GM12878 (cell line): Measurements from ENCODE around the gene PCK1. TPM values are rescaled to one million over a fixed set of nuclear protein-coding genes. Genes with fewer than 3 reads are reported as not detected.

Experiments used
- ATAC-seq: fragments of 200-7000 bp; cut with Tn5 transposase; 3 replicates; pipeline ENCODE4 v1.9.1; 2020; ENCODE audit warnings: mild to moderate bottlenecking, moderate library complexity
- BruUV-seq: library from RNA; stranded (reverse); fragments of 400-500 nt; replicated peaks from 2 replicates; lab custom pipeline; 2021; lab: Mats Ljungman, UMichigan
- CTCF ChIA-PET: fragments of 300-600 bp; sonication (Branson Sonifier 250); formaldehyde crosslinking; extraction: SDS; loops from one replicate; lab custom pipeline; 2021; ENCODE audit warnings: inconsistent platforms; lab: Yijun Ruan, JAX
- POLR2A ChIA-PET: fragments of 350-600 bp; formaldehyde crosslinking; extraction: SDS; loops from one replicate; lab custom pipeline; 2021; ENCODE audit warnings: inconsistent platforms; lab: Charles Lee
- RAD21 ChIA-PET: fragments of 300-600 bp; sonication (Branson Sonifier 250); formaldehyde crosslinking; loops from one replicate; lab custom pipeline; 2023; ENCODE audit warnings: antibody characterized with exemption; ENCODE audit not compliant: unreplicated experiment; lab: Charles Lee
- SMC1A ChIA-PET: fragments of 300-600 bp; sonication (Branson Sonifier 250); formaldehyde crosslinking; loops from one replicate; lab custom pipeline; 2023; ENCODE audit not compliant: unreplicated experiment, uncharacterized antibody; lab: Charles Lee
- DNase-seq: peaks from one replicate; pipeline ENCODE4 v3.0.0-alpha.2; 2011; ENCODE audit warnings: low read depth, low spot score
- FAIRE-seq: peaks from 3 replicates; lab custom pipeline; 2011; peaks lifted over from hg19 to GRCh38; lab: Jason Lieb, UNC
- H2AFZ ChIP-seq: 2 replicates; pipeline ENCODE4 v1.6.0; 2011; ENCODE audit warnings: low read depth, low read length, control low read depth; ENCODE audit not compliant: control insufficient read depth
- H3K27ac ChIP-seq: 2 replicates; pipeline ENCODE4 v1.5.1; 2011; ENCODE audit warnings: control low read depth; ENCODE audit not compliant: control insufficient read depth, insufficient read depth
- H3K27me3 ChIP-seq, 2 experiments: replicated peaks in 1 of 2; 2 replicates each; pipeline versions ENCODE4 v1.6.0 to v1.6.1; 2011; ENCODE audit warnings: low read length in 1 of 2; ENCODE audit not compliant: control insufficient read depth in 2 of 2, insufficient read depth in 2 of 2
- H3K36me3 ChIP-seq, 2 experiments: 2 replicates each; pipeline ENCODE4 v1.5.1; 2011; ENCODE audit warnings: low read length in 1 of 2; ENCODE audit not compliant: control insufficient read depth in 2 of 2, insufficient read depth in 2 of 2
- H3K4me1 ChIP-seq: 2 replicates; pipeline ENCODE4 v1.6.1; 2011; ENCODE audit warnings: mild to moderate bottlenecking, low read length, moderate library complexity, mixed read lengths; ENCODE audit not compliant: control insufficient read depth, insufficient read depth
- H3K4me2 ChIP-seq: 2 replicates; pipeline ENCODE4 v1.6.0; 2011; ENCODE audit warnings: control low read depth; ENCODE audit not compliant: control insufficient read depth, insufficient read depth
- H3K4me3 ChIP-seq: fragments of 200-600 bp; sonication (generic); 2 replicates; pipeline ENCODE4 v1.5.1; 2016
- H3K79me2 ChIP-seq: 2 replicates; pipeline ENCODE4 v1.6.0; 2011; ENCODE audit warnings: low read length; ENCODE audit not compliant: control insufficient read depth, insufficient read depth
- H3K9ac ChIP-seq: 2 replicates; pipeline ENCODE4 v1.8.0; 2011; ENCODE audit warnings: low read length, control low read depth, mixed read lengths; ENCODE audit not compliant: control insufficient read depth, insufficient read depth
- H3K9me3 ChIP-seq: replicated peaks from 3 replicates; pipeline ENCODE4 v1.5.1; 2011; ENCODE audit warnings: mild to moderate bottlenecking, low read length; ENCODE audit not compliant: control insufficient read depth, insufficient read depth
- H4K20me1 ChIP-seq: 2 replicates; pipeline ENCODE4 v1.6.0; 2011; ENCODE audit not compliant: control insufficient read depth, insufficient read depth
- CREM ChIP-seq: IDR thresholded peaks from 2 replicates; pipeline ENCODE4 v1.6.1; 2014; ENCODE audit warnings: antibody characterized with exemption, low read depth
- HDAC6 ChIP-seq: fragments of 200-600 bp; sonication (generic); IDR thresholded peaks from one replicate; pipeline ENCODE4 v1.8.0; 2017; ENCODE audit warnings: antibody characterized with exemption; ENCODE audit not compliant: unreplicated experiment
- PAX5 ChIP-seq: IDR thresholded peaks from 2 replicates; pipeline ENCODE4 v1.6.1; 2011; ENCODE audit warnings: low read depth, low read length, borderline replicate concordance
- PAX8 ChIP-seq: fragments of 450-650 bp; IDR thresholded peaks from 2 replicates; pipeline ENCODE4 v1.6.1; 2017; ENCODE audit warnings: mild to moderate bottlenecking, moderate library complexity
- SMARCA5 ChIP-seq: fragments of 450-650 bp; IDR thresholded peaks from 2 replicates; pipeline ENCODE4 v1.6.1; 2017; ENCODE audit warnings: mild to moderate bottlenecking
- YY1 ChIP-seq: IDR thresholded peaks from 2 replicates; pipeline ENCODE4 v1.6.1; 2011; ENCODE audit warnings: low read depth, mild to moderate bottlenecking, low read length
- ZNF207 ChIP-seq: fragments of 450-650 bp; IDR thresholded peaks from 2 replicates; pipeline ENCODE4 v1.6.1; 2014; ENCODE audit warnings: antibody characterized with exemption, mild to moderate bottlenecking, borderline replicate concordance
- ZNF274 ChIP-seq: IDR thresholded peaks from one replicate; pipeline ENCODE4 v1.8.0; 2011; ENCODE audit not compliant: insufficient read length, insufficient read depth
- ZSCAN29 ChIP-seq: fragments of 450-650 bp; IDR thresholded peaks from 2 replicates; pipeline ENCODE4 v1.6.1; 2017; ENCODE audit warnings: mild to moderate bottlenecking, moderate library complexity
- ZZZ3 ChIP-seq: IDR thresholded peaks from 2 replicates; pipeline ENCODE4 v1.6.1; 2011; ENCODE audit warnings: low read depth; ENCODE audit not compliant: control insufficient read depth, insufficient read length
- whole genome bisulfite sequencing: methylation state at CpG from one replicate; pipeline ENCODE4 v1.1.6; 2016; ENCODE audit warnings: low lambda C conversion rate; ENCODE audit not compliant: insufficient replicate concordance, insufficient coverage; ENCODE audit errors: missing lambda C conversion rate; 5-methylcytosine and 5-hydroxymethylcytosine counted together
- in situ Hi-C: fragments of 300-500 bp; cut with MboI; formaldehyde crosslinking; loops from 9 replicates; pipeline ENCODE4 v1.14.3; 2018; ENCODE audit warnings: mixed read lengths
- intact Hi-C: fragments of 100-400 bp; cut with micrococcal nuclease; formaldehyde crosslinking; loops from one replicate; pipeline ENCODE4 v1.14.2; 2022; ENCODE audit not compliant: unreplicated experiment
- polyA plus RNA-seq, 11 experiments: library from polyadenylated mRNA; depleted of rRNA in 4 of 11; unstranded in 6 of 11; stranded (reverse) in 5 of 11; fragments of >200 nt; fragmentation: Nextera tagmentation in 4 of 11; fragmentation: Illumina TruSeq in 1 of 11; extraction: Ambion mirVana in 4 of 11; extraction: Trizol in 1 of 11; gene quantifications; 1 replicate in 1 of 11; 2 replicates in 10 of 11; pipeline versions ENCODE4 v1.2.1 to v1.2.3, GENCODE V29; 2011 to 2016; ENCODE audit warnings: inconsistent platforms in 2 of 11, missing spikeins in 2 of 11, low read depth in 1 of 11
- total RNA-seq, 4 experiments: library from RNA; depleted of rRNA in 3 of 4; stranded (reverse); fragments of >200 nt in 3 of 4; fragmentation: Illumina TruSeq in 1 of 4; extraction: Trizol in 1 of 4; gene quantifications; 2 replicates each; pipeline versions ENCODE4 v1.2.1 to v1.2.3, GENCODE V29; 2013 to 2021
- TF ChIP-seq, protein P1 (sequence below): IDR thresholded peaks from 2 replicates; pipeline ENCODE4 v1.6.1; 2011; ENCODE audit warnings: low read depth, mild to moderate bottlenecking, low read length, moderate library complexity, borderline replicate concordance; ENCODE audit errors: extremely low read depth
- TF ChIP-seq, protein P2 (sequence below): fragments of 150-350 bp; IDR thresholded peaks from 2 replicates; pipeline ENCODE4 v1.6.1; 2014; ENCODE audit warnings: mild to moderate bottlenecking, low read depth, low read length
- TF ChIP-seq, protein P3 (sequence below): fragments of 450-650 bp; IDR thresholded peaks from 2 replicates; pipeline ENCODE4 v1.6.1; 2017; ENCODE audit warnings: antibody characterized with exemption, mild to moderate bottlenecking, moderate library complexity

Gene PCK1
- total and polyA plus RNA-seq, 10 of the 15 experiments (the other 5 are each of a cell fraction or from before 2014, with no cell fraction given): 0.02 to 0.33 (median 0.09) TPM; not detected in 5

DNA sequence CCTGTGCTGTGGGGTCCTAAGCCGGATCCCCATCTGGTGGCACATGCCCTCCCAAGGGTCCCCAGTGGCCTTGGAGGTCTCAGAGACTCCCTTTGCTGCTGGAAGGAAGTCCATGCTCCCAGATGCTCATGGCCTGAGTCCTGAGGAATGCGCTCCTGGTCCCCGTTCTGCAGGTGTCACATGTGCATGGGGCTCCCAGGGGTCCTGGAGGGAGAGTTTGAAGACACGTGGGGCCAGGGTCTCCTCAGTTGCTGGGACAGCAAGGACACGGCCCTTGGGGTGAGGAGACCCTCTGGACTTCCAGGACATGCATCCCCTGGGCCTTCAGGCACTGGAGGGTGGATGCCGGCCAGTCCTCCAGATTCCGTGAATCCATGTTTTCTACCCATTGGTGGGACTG lies 47.6 kb downstream of the PCK1 start:
- TF ChIP-seq, protein P1, sequence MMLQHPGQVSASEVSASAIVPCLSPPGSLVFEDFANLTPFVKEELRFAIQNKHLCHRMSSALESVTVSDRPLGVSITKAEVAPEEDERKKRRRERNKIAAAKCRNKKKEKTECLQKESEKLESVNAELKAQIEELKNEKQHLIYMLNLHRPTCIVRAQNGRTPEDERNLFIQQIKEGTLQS: no peak
- TF ChIP-seq PAX8 (no peak), SMARCA5 (no peak)
- Histone ChIP-seq H3K4me2 (no peak overlapping the region), H3K4me1 (peaks cover 8% of the 10 kb centered on the region), H3K9ac (no peak overlapping the region), H4K20me1 (no peaks in the 10 kb centered on the region), H3K27me3 (no peaks in the 10 kb centered on the region), H3K79me2 (no peaks in the 10 kb centered on the region), H3K36me3 (no peaks in the 10 kb centered on the region; a peak in 1 of 4 replicates), H3K4me3 (no peak overlapping the region), H3K9me3 (no peaks in the 10 kb centered on the region), H3K27ac (no peak overlapping the region), H2AFZ (no peak overlapping the region)
- ChIA-PET SMC1A (no interaction called here), RAD21 (no interaction called here), POLR2A (no interaction called here), CTCF (no interaction called here)
- ATAC-seq (no peak), DNase-seq (no peak), FAIRE-seq (no peak)
- intact Hi-C loops (no loop called here), in situ Hi-C loops (no loop called here)
- no TSS peak for BruUV-seq
- 74% methylated on average over 7 of the region's 7 CpGs for WGBS

DNA sequence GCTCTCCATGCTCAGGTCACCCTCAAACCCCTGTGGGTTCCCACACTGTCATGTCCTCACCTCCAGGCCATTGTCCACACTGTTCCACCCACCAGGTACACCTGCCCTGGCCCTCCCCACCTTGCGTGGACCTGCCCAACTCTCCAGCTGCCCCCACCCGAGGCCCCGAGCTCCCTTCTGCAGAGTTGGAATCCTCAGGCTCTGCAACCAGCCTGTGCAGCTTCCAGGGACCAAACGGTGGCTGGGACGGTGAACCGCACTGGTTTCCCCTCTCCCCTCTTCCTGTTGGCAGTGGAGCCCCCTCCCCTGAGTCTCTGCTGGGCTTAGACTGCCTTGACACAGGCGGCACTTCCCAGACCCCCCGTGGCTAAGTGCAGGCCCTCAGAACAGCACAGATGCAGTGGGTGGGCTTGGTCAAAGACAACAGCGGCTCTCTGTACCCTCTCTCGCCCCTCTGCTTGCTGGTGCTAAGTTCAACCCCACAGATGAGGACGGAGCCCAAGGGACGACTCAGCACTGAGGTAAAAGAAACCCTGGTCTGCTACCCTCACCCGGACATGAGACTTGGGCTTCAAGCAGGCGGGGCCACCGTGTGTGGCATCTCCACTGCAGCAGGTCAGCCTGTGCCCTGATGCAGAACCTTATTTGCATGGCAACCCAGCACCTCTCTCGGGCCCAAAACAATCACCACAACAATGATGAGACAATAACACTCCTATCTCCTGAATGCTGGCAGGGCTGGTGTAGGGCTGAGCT lies 48.4 kb downstream of the PCK1 start:
- Histone ChIP-seq H3K4me3 (no peak overlapping the region), H2AFZ (no peak overlapping the region), H3K27me3 (no peaks in the 10 kb centered on the region), H3K4me1 (peaks cover 8% of the 10 kb centered on the region), H3K27ac (no peak overlapping the region), H3K4me2 (no peak overlapping the region), H3K36me3 (no peaks in the 10 kb centered on the region; a peak in 1 of 4 replicates), H3K79me2 (no peaks in the 10 kb centered on the region), H4K20me1 (no peaks in the 10 kb centered on the region), H3K9me3 (no peaks in the 10 kb centered on the region), H3K9ac (no peak overlapping the region)
- BruUV-seq: no TSS peak
- POLR2A ChIA-PET: no interaction called here
- FAIRE-seq: no peak
- CTCF ChIA-PET: interaction anchor here (1.5 kb wide), 1 partner anchor 11 kb away, joined by 4 read pairs; the partner anchor contains the start of gene ZBP1
- RAD21 ChIA-PET: no interaction called here
- 52% methylated on average over 16 of the region's 16 CpGs for WGBS
- in situ Hi-C loops: no loop called here
- SMC1A ChIA-PET: no interaction called here
- intact Hi-C loops: no loop called here
- TF ChIP-seq YY1 (no peak), ZNF274 (no peak), ZSCAN29 (no peak), ZNF207 (no peak), PAX5 (no peak), ZZZ3 (no peak), CREM (no peak), HDAC6 (no peak)
- TF ChIP-seq, protein P2, sequence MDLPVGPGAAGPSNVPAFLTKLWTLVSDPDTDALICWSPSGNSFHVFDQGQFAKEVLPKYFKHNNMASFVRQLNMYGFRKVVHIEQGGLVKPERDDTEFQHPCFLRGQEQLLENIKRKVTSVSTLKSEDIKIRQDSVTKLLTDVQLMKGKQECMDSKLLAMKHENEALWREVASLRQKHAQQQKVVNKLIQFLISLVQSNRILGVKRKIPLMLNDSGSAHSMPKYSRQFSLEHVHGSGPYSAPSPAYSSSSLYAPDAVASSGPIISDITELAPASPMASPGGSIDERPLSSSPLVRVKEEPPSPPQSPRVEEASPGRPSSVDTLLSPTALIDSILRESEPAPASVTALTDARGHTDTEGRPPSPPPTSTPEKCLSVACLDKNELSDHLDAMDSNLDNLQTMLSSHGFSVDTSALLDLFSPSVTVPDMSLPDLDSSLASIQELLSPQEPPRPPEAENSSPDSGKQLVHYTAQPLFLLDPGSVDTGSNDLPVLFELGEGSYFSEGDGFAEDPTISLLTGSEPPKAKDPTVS: no peak
- TF ChIP-seq, protein P3, sequence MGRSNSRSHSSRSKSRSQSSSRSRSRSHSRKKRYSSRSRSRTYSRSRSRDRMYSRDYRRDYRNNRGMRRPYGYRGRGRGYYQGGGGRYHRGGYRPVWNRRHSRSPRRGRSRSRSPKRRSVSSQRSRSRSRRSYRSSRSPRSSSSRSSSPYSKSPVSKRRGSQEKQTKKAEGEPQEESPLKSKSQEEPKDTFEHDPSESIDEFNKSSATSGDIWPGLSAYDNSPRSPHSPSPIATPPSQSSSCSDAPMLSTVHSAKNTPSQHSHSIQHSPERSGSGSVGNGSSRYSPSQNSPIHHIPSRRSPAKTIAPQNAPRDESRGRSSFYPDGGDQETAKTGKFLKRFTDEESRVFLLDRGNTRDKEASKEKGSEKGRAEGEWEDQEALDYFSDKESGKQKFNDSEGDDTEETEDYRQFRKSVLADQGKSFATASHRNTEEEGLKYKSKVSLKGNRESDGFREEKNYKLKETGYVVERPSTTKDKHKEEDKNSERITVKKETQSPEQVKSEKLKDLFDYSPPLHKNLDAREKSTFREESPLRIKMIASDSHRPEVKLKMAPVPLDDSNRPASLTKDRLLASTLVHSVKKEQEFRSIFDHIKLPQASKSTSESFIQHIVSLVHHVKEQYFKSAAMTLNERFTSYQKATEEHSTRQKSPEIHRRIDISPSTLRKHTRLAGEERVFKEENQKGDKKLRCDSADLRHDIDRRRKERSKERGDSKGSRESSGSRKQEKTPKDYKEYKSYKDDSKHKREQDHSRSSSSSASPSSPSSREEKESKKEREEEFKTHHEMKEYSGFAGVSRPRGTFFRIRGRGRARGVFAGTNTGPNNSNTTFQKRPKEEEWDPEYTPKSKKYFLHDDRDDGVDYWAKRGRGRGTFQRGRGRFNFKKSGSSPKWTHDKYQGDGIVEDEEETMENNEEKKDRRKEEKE: no peak
- ATAC-seq: peak; percentile 78
- no peak for DNase-seq
